NCI-H345 (cell line): Measurements from ENCODE around the gene DMKN.
"Not testable (repeated sequence)": the region's sequence is repeated elsewhere in the genome, so short reads cannot be mapped to it uniquely, and the experiment has no call there.

Source experiments
- DNase-seq: peaks from one replicate; lab custom pipeline; 2025; lab: John Stamatoyannopoulos, UW

The DMKN gene

DNA sequence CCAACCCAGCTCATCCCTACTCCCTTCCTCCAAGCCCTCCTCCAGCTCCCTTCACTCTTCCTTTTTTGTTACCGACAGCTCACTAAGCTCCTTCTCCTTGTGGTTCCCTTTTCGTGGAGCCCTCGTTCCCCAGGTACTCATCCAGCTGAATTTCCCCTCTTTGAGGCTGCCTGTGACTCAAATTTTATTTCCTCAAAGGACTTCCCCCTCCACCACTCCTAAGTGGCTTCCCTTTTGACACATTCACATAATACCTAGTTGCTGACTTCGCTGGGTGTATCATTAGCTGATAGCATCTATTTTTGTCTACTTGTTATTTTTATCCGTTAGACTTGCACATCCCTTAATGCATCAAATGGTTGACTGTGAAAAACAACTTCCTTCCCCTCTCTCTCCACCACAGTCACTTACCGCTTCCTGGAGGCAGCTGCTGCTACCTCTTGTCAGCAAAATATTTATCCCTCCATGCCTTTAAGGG, 50.9 kb downstream of the DMKN start:
- DNase-seq = no peak

DNA sequence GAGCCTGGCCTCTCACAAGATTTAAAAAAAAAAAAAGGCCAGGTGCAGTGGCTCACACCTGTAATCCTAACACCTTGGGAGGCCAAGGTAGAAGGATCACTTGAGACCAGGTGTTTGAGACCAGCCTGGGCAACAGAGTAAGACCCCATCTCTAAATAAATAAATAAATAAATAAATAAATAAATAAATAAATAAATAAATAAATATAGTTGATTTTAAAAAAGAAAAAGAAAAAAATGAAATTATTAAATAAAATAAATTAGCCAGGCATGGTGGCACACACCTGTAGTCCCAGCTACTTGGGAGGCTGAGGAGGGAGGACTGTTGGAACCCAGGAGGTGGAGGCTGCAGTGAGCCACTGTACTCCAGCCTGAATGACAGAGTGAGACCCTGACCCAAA, 51.7 kb downstream of the DMKN start:
- not testable (repeated sequence) for DNase-seq

DNA sequence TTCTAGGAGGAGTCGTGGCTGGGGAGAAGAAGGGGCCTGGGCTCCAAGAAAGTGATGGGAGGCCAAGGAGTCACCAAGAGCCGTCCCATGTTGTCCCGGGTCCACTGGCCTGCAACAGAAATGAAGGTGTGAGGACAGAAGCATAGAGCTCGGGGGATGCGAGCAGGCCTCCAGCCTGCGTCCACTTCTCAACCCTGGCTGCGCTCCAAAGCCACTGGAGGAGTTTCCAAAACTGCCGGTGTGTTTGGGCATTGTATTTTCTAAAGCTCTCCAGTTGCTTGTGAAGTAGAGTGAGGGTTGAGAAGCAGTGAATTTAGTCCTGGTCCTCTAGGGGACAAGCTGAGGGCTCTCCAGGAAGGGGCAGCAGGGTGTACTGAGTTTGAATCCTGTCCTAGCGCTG, 52.4 kb downstream of the DMKN start:
- DNase-seq = no peak

DNA sequence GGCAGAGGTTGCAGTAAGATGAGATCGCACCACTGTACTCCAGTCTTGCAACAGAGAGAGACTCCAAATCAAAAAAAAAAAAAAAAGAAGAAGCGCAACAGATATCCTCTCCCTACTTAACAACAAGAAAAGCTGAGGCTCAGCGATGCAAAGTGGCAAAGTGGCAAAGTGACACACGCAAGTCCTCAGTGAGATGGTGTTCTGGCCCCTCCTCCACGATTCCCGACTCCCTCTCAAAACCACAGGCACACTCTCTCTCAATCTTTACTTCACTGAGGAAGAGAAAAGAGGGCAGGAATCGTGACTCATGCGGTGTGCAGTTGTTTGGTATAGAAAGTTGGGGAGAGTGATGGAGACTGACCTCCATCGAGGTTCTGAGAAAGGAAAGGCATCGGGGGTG, 52.8 kb downstream of the DMKN start:
- no peak for DNase-seq

DNA sequence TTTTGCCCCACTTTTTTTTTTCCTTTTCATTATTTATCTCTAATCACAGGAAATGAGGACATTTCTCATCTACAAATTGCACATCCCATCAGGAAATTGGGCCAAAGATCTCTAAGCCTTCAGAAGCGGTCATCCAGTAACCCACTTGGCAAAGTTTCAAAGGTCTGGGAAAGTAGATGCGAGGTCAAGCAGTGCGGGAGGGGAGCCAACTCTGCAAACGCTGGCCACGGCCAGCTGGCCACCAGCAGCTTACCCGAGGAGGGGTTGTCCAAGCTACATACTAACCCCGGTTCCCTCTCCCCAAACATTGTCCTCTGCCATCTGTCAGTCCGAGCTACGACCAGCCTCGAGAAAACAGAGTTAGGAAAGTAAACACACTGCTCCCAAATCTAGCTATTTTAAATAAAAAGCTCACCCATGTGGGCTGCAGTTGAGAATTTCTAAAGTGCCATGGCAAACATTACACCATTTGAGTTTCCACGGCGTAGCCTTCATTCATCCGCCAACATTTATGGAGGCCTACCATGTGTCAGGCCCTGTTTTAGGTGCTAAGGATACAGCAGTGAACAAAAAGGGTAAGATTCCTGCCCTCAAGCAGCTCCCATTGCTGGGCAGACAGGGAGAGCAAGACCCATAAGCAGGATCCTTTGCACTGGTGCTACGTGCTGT, 53.9 kb downstream of the DMKN start:
- DNase-seq = no peak

DNA sequence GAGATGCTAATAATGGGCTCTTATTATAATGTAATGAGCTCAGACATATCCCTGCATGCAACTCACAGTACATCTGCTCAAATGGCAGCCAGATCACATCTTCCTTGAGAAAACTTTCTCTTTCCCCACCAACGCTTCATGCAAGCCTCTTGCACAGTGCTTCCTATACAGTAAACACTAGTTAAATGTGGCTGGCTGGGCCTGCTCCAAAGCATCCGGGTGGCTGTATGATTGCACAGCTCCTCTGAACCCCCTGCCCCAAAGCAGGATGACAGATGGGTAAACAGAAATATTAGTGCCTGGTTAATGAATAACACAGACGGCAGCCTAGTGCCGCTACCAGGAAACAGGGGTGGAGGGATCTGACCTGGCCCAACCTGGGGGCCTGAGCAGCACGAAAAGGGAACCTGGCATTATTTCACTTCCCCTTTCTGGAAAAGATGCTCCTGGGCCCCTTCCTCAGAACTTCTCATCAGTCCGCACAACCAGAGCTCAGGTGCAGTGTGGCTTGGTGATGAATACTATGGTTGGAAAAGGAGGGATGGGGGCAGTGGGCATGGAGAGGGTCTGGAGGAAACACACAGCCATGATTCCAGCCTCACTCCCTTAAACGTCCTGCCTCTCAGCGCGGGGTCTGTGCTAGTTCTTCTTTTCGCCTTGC, 54.6 kb downstream of the DMKN start:
- no peak for DNase-seq

DNA sequence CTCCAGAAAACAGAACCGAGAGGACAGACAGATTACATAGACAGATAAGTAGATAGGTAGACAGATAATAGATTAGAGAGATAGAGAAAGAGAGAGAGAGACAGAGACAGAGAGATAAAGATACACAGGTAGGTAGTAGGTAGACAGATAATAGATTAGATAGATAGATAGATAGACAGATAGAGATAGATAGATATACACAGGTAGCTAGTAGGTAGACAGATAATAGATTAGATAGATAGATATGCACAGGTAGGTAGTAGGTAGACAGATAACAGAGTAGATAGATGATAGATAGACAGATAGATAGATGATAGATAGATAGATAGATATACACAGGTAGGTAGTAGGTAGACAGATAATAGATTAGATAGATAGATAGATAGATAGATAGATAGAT, 55.3 kb downstream of the DMKN start:
- DNase-seq = no peak

DNA sequence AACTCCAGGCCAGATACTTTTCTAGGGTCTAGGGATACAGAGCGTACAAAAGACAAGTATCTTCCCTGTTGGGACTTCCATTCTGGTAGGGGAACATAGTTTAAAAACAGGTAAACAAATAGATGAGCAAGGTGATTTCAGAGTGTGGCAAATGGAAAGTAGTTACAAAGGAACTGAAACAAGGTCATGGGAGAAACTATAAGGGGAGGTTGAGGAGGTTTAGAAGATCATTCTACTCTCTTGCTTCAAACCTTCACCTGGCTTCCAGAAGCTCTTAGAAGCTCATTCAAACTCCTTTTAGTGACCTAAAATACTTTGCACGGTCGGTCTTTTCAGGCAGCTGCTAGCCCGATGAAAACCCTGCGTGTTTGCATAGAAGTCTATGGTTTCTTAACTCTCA, 56.3 kb downstream of the DMKN start:
- DNase-seq = no peak

DNA sequence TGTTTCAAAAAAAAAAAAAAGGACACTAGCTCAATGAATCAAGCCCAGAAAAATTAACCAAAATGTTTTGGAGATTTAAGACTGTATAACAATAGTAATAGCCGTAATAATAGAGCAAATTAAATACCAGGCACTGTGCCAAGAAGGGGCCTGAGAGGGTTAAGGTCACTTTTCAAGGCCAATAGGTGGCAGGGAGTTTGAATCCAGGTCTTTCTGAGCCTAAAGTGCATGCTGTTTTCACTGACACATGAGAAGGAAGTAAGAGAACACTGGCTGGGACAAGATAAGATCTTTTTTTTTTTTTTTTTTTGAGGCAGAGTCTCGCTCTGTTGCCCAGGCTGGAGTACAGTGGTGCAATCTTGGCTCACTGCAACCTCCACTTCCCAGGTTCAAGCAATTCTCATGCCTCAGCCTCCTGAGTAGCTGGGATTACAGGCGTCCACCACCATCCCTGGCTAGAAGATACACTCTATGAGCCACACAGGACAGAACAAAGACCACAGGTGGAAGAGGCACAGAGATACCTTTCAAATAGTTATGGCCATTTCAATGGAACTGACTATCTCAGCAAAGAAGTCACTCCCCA, 57.7 kb downstream of the DMKN start:
- DNase-seq = no peak

DNA sequence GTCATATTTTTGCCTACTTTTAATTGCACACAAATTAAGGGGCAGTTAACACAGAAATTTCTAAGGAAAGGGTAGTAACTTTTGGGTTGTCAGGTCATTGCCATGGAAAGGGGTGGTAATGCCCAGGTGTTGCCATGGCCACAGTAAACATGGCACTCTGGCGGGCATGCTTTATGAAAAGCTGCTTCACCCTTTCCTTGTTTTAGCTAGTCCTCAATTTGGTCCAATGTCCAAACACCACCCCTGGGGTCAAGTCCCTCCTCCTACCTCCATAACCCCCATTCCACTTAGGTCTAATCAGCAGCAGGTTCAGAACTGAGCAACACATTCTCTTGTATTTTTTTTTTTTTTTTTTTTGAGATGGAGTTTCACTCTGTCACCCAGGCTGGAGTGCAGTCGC, 58.8 kb downstream of the DMKN start:
- DNase-seq = no peak

DNA sequence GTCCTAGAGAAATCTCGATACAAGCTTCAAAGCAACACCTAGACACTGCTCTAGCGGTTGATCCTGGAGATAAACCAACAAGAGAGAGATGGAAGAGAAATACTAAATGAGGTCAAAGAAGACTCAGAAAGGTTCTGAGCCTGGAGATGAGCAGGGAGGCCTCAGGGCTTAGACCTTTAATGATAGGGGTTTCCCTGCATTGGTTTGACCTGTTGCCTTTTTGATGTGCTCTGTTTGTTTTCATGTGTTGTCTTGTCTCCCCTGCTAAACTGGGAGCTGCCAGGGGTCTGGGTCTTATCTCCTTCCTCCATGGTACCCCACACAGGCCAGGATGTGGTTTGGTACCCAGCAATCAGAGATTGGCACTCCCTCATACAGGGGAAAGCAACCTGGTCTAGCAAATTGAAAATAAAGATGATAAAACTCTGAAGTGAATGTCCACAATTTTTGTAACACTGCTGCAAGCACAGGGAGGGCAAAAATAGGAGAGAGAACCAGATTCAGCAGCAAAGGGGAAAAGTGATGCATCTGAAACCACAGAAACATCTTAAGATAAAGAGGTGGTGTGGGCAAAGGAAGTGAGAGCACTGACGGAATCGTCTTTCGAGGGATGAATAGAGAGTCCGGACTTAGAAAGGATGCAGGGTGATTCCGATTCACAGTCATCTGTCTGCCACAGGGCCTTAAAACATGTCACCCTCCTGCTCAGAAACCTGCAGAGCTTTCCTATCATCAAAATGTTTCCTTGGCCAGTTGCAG, 61.9 kb downstream of the DMKN start:
- no peak for DNase-seq

DNA sequence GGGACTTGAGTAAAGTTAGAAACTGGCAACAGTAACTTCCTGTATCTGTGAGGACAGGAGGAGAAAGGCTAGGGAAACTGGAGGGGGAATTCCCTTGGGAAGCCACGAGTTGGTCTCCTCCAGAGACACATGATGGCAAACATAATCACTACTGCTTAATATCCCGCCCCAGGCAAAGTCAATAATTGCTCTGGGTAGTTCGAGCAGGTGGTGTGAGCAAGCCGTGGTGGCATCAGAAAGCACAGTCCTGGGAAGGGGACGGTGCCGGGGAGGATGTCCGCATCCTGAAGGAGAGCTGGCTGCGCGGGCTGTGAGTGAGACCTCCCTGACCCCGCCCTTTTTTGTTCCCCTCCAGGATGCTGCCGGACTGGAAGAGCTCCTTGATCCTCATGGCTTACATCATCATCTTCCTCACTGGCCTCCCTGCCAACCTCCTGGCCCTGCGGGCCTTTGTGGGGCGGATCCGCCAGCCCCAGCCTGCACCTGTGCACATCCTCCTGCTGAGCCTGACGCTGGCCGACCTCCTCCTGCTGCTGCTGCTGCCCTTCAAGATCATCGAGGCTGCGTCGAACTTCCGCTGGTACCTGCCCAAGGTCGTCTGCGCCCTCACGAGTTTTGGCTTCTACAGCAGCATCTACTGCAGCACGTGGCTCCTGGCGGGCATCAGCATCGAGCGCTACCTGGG, 63.9 kb downstream of the DMKN start:
- DNase-seq = peak; percentile 93

DNA sequence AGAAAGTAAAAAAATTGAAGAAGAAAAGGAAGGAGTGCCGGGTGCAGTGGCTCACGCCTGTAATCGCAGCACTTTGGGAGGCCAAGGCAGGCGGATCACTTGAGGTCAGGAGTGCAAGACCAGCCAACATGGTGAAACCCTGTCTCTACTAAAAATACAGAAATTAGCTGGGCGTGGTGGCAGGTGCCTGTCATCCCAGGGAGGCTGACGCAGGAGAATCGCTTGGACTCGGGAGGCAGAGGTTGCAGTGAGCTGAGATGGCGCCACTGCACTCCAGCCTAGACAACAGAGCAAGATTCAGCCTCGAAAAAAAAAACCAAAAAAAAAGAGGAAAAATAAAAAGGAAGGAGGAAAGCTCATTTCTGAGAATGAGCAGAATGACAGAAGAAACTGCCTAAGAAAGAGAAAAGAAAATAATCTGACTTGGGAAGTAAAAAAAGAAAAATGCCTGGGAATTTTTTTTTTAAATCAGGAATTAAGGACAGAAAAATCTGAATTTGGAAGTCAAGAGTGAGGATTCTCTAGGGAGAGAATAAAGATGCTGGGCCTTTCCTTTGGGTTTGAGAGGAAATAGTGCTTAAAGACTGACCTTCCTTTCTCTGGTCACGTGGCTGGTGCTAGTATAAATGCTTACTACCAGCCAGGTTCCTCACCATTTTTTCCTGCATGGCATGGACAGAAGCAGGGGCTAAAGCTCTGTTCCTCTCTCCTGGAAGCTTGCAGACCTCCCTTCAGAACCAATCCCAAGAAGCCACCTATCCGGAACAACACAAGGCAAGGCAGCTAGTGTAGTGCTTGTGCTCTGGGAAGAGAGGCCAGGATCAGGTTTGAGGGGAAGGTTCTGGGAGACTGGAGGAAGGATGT, 65.6 kb downstream of the DMKN start, which contains the start of gene FFAR2:
FFAR2 (plus strand) TSS at position 652 of the 864 bp plus-strand sequence. CDS start 1,458 bp downstream, outside the sequence.
- no peak for DNase-seq
